ENCODE results near the gene ELF1.

- TF ChIP-seq CTCF (IDR thresholded peaks at IDR 0.05; ENCODE audit: low read length) (no peak), EZH2phosphoT487 (IDR thresholded peaks at IDR 0.05; ENCODE audit: low read length) (no peak), EZH2 (optimal IDR thresholded peaks at IDR 0.05; ENCODE audit: low read depth, low read length) (no peak)
Observed at GRCh38 chr13:40961214-40961613, 57.9 kb downstream of the ELF1 start.

All from MM.1S (cell line).